GM21528 (cell line): ENCODE measurements around the gene RWDD2A.
"Not testable (repeated sequence)": the region's sequence is repeated elsewhere in the genome, so short reads cannot be mapped to it uniquely, and the experiment has no call there.

ENCODE experiments used
- ATAC-seq: cut with Tn5 transposase; IDR thresholded peaks from one replicate; pipeline ENCODE4 v1.9.1; 2021; ENCODE audit warnings: mild to moderate bottlenecking, moderate library complexity; ENCODE audit not compliant: unreplicated experiment, low FRiP score

Gene RWDD2A

GRCh38 chr6:83192871-83193746 lies at the start of gene RWDD2A, which contains the start of gene PGM3:
RWDD2A (plus strand) TSS chr6:83193357; CDS start chr6:83194452, 1,095 bp downstream.
PGM3 (minus strand) TSS chr6:83193265; CDS start chr6:83191012, 2,253 bp downstream.
- ATAC-seq: peak; percentile 96

- no peak for ATAC-seq
Observed at GRCh38 chr6:83151114-83151513, 42.0 kb upstream of the RWDD2A start.

- ATAC-seq: no peak
Observed at GRCh38 chr6:83152913-83153312, 40.2 kb upstream of the RWDD2A start.

GRCh38 chr6:83153883-83154521 lies 39.2 kb upstream of the RWDD2A start:
- ATAC-seq: no peak

GRCh38 chr6:83155794-83156193 lies 37.4 kb upstream of the RWDD2A start:
- no peak for ATAC-seq

- ATAC-seq: no peak
Observed at GRCh38 chr6:83160167-83160566, 33.0 kb upstream of the RWDD2A start.

- no peak for ATAC-seq
Observed at GRCh38 chr6:83167726-83168278, 25.4 kb upstream of the RWDD2A start.

- no peak for ATAC-seq
Observed at GRCh38 chr6:83168556-83168955, 24.6 kb upstream of the RWDD2A start.

GRCh38 chr6:83169106-83169505 lies 24.1 kb upstream of the RWDD2A start:
- ATAC-seq: no peak

GRCh38 chr6:83169511-83169910 lies 23.6 kb upstream of the RWDD2A start:
- ATAC-seq: no peak

- no peak for ATAC-seq
Observed at GRCh38 chr6:83176246-83176645, 16.9 kb upstream of the RWDD2A start.

GRCh38 chr6:83180426-83180950 lies 12.7 kb upstream of the RWDD2A start:
- no peak for ATAC-seq

GRCh38 chr6:83182114-83182513 lies 11.0 kb upstream of the RWDD2A start:
- ATAC-seq: no peak

- no peak for ATAC-seq
Observed at GRCh38 chr6:83183082-83183828, 9.9 kb upstream of the RWDD2A start.

GRCh38 chr6:83185096-83185495 lies 8.1 kb upstream of the RWDD2A start:
- ATAC-seq: no peak

- ATAC-seq: no peak
Observed at GRCh38 chr6:83188501-83188900, 4.7 kb upstream of the RWDD2A start.

GRCh38 chr6:83190626-83191025 lies 2.5 kb upstream of the RWDD2A start:
- no peak for ATAC-seq

- not testable (repeated sequence) for ATAC-seq
Observed at GRCh38 chr6:83191974-83192373, 1.2 kb upstream of the RWDD2A start.

GRCh38 chr6:83192456-83192855 lies 701 bp upstream of the RWDD2A start:
- ATAC-seq: no peak

- ATAC-seq: peak; percentile 31
Observed at GRCh38 chr6:83193747-83194566, 800 bp downstream of the RWDD2A start.
